Measurements from ENCODE around the gene B4GALNT2.
"Not testable (repeated sequence)": the region's sequence is repeated elsewhere in the genome, so short reads cannot be mapped to it uniquely, and the experiment has no call there.

GRCh38 chr17:49175978-49176377, 43.4 kb downstream of the B4GALNT2 start:
- TF ChIP-seq RNF2 (IDR thresholded peaks at IDR 0.05; ENCODE audit: borderline replicate concordance, low read depth, low read length, missing control alignments, poor library complexity, severe bottlenecking); USF2 (IDR thresholded peaks at IDR 0.05; ENCODE audit: low read length); YY1 (IDR thresholded peaks at IDR 0.05; ENCODE audit: low read depth, low read length); POLR2AphosphoS5 (IDR thresholded peaks at IDR 0.05; ENCODE audit: low read depth, low read length); PHF8 (conservative IDR thresholded peaks at IDR 0.05; ENCODE audit: low read depth, low read length); SUZ12 (IDR thresholded peaks at IDR 0.05; ENCODE audit: low read length); CEBPB (IDR thresholded peaks at IDR 0.05; ENCODE audit: low read depth, low read length): not testable (repeated sequence)
- TF ChIP-seq, protein P1, sequence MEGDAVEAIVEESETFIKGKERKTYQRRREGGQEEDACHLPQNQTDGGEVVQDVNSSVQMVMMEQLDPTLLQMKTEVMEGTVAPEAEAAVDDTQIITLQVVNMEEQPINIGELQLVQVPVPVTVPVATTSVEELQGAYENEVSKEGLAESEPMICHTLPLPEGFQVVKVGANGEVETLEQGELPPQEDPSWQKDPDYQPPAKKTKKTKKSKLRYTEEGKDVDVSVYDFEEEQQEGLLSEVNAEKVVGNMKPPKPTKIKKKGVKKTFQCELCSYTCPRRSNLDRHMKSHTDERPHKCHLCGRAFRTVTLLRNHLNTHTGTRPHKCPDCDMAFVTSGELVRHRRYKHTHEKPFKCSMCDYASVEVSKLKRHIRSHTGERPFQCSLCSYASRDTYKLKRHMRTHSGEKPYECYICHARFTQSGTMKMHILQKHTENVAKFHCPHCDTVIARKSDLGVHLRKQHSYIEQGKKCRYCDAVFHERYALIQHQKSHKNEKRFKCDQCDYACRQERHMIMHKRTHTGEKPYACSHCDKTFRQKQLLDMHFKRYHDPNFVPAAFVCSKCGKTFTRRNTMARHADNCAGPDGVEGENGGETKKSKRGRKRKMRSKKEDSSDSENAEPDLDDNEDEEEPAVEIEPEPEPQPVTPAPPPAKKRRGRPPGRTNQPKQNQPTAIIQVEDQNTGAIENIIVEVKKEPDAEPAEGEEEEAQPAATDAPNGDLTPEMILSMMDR (IDR thresholded peaks at IDR 0.05; ENCODE audit: control extremely low read depth in 1 of 3, insufficient read depth in 1 of 3, low read depth in 1 of 3, low read length in 3 of 3): not testable (repeated sequence)
